ENCODE data around the gene RNF217. TPM values are rescaled to one million over a fixed set of nuclear protein-coding genes. Genes with fewer than 3 reads are reported as not detected.

The RNF217 gene
- total and polyA plus RNA-seq, 12 donors = 2.1 to 26.9 (median 13.0) TPM

- peaks cover 0 to 31% (median 13%) of the 10 kb centered on the region in 9 donors for H3K4me1 ChIP-seq
- H3K9me3 ChIP-seq = no peaks in the 10 kb centered on the region
- ATAC-seq (no peak), DNase-seq (no peak)
- H3K4me3 ChIP-seq = no peak overlapping the region
- TF ChIP-seq CTCF (IDR thresholded peaks at IDR 0.05) = no peak
- intact Hi-C loops (cut with DNase I) = no loop called here
- no peak overlapping the region for H3K27ac ChIP-seq
- 96 to 98% methylated on average over 2 of the region's 2 CpGs for WGBS, 2 donors
- H3K36me3 ChIP-seq = peaks cover 0 to 51% (median 0%) of the 10 kb centered on the region in 9 donors
- no peaks in the 10 kb centered on the region for H3K27me3 ChIP-seq
Observed at GRCh38 chr6:124970763-124971162, 8.5 kb downstream of the RNF217 start.

GRCh38 chr6:124973780-124974179, 11.5 kb downstream of the RNF217 start:
- H3K27ac ChIP-seq = no peak overlapping the region

GRCh38 chr6:124974771-124975377, 12.6 kb downstream of the RNF217 start:
- no peak overlapping the region for H3K4me3 ChIP-seq
- TF ChIP-seq CTCF (IDR thresholded peaks at IDR 0.05) = no peak
- intact Hi-C loops (cut with DNase I) = no loop called here
- ATAC-seq (no peak), DNase-seq (no peak)
- H3K36me3 ChIP-seq = peaks cover 0 to 66% (median 10%) of the 10 kb centered on the region in 9 donors
- peaks cover 0 to 19% (median 10%) of the 10 kb centered on the region in 11 donors for H3K9me3 ChIP-seq
- H3K27me3 ChIP-seq = no peaks in the 10 kb centered on the region
- peaks cover 0 to 13% (median 0%) of the 10 kb centered on the region in 9 donors for H3K4me1 ChIP-seq
- H3K27ac ChIP-seq = no peak overlapping the region
- WGBS, 2 donors = 94 to 96% methylated on average over 6 of the region's 6 CpGs

More at GRCh38 chr6:124973780-124974179, 11.5 kb downstream of the RNF217 start:
- 85 to 88% methylated on average over 6 of the region's 6 CpGs for WGBS, 2 donors
- Histone ChIP-seq H3K27me3 (no peaks in the 10 kb centered on the region), H3K4me3 (no peak overlapping the region), H3K9me3 (peaks cover 0 to 9% (median 7%) of the 10 kb centered on the region in 11 donors), H3K36me3 (peaks cover 0 to 64% (median 9%) of the 10 kb centered on the region in 9 donors), H3K4me1 (peaks cover 0 to 15% (median 0%) of the 10 kb centered on the region in 9 donors)
- DNase-seq = no peak
- ATAC-seq = no peak
- TF ChIP-seq CTCF (IDR thresholded peaks at IDR 0.05) = no peak
- intact Hi-C loops (cut with DNase I) = no loop called here

GRCh38 chr6:124977067-124977908, 15.1 kb downstream of the RNF217 start:
- Histone ChIP-seq H3K4me3 (no peak overlapping the region), H3K27ac (no peak overlapping the region), H3K9me3 (peaks cover 0 to 19% (median 10%) of the 10 kb centered on the region in 11 donors), H3K36me3 (peaks cover 0 to 54% (median 10%) of the 10 kb centered on the region in 9 donors), H3K27me3 (no peaks in the 10 kb centered on the region), H3K4me1 (peaks cover 0 to 13% (median 0%) of the 10 kb centered on the region in 9 donors)
- no peak for DNase-seq
- no peak for TF ChIP-seq CTCF (IDR thresholded peaks at IDR 0.05)
- WGBS, 2 donors = 60 to 71% methylated on average over 1 of the region's 1 CpG
- intact Hi-C loops (cut with DNase I) = loop anchor here in 1 of 10 donors (2.0 kb wide), 1 partner anchor 64 kb away; no protein-coding TSS in a partner anchor
- no peak for ATAC-seq
